Subcutaneous abdominal adipose tissue (tissue), 5 donors: ENCODE data around the gene STRN3.
"Not testable (repeated sequence)": the region's sequence is repeated elsewhere in the genome, so short reads cannot be mapped to it uniquely, and the experiment has no call there.

Experiments used
- H3K27ac ChIP-seq: one replicate; pipeline ENCODE4 v1.7.0; 2013; ENCODE audit warnings: low read depth, mild to moderate bottlenecking, inconsistent platforms, low read length, moderate library complexity
- H3K27me3 ChIP-seq, 5 donors: one replicate each; pipeline ENCODE4 v1.7.0; 2013; ENCODE audit warnings: low read length in 5 of 5, inconsistent platforms in 1 of 5; ENCODE audit not compliant: control insufficient read depth in 5 of 5, insufficient read depth in 4 of 5
- H3K36me3 ChIP-seq, 5 donors: one replicate each; pipeline ENCODE4 v1.7.0; 2013; ENCODE audit warnings: low read length in 5 of 5; ENCODE audit not compliant: control insufficient read depth in 5 of 5, insufficient read depth in 5 of 5
- H3K4me1 ChIP-seq, 5 donors: one replicate each; pipeline ENCODE4 v1.7.0; 2013; ENCODE audit warnings: low read length in 5 of 5, mild to moderate bottlenecking in 3 of 5, moderate library complexity in 1 of 5; ENCODE audit not compliant: control insufficient read depth in 5 of 5, insufficient read depth in 5 of 5
- H3K4me3 ChIP-seq, 5 donors: one replicate each; pipeline ENCODE4 v1.7.0; 2013; ENCODE audit warnings: low read length in 5 of 5, low read depth in 1 of 5
- H3K9ac ChIP-seq, 5 donors: one replicate each; pipeline ENCODE4 v1.7.0; 2013; ENCODE audit warnings: low read length in 5 of 5, mild to moderate bottlenecking in 4 of 5, moderate library complexity in 3 of 5
- H3K9me3 ChIP-seq, 5 donors: one replicate each; pipeline ENCODE4 v1.7.0; 2013; ENCODE audit warnings: low read length in 5 of 5; ENCODE audit not compliant: control insufficient read depth in 5 of 5
- donor health status: healthy.
- donor health status: healthy.
- donor health status: healthy.
- donor health status: healthy.
- donor health status: healthy.

STRN3 gene

GRCh38 chr14:31006703-31007102 lies 19.5 kb downstream of the STRN3 start:
- no peak overlapping the region for H3K9ac ChIP-seq
- no peak overlapping the region for H3K4me3 ChIP-seq
- peaks cover 0 to 14% (median 9%) of the 10 kb centered on the region in 5 donors for H3K36me3 ChIP-seq
- H3K27me3 ChIP-seq = no peaks in the 10 kb centered on the region
- H3K27ac ChIP-seq = no peak overlapping the region
- no peaks in the 10 kb centered on the region for H3K9me3 ChIP-seq
- peaks cover 0 to 4% (median 0%) of the 10 kb centered on the region in 5 donors for H3K4me1 ChIP-seq

- H3K4me1 ChIP-seq, H3K27me3 ChIP-seq, H3K4me3 ChIP-seq, H3K9ac ChIP-seq, H3K27ac ChIP-seq, H3K9me3 ChIP-seq: not testable (repeated sequence)
- peaks cover 0 to 14% (median 9%) of the 10 kb centered on the region in 5 donors for H3K36me3 ChIP-seq
Observed at GRCh38 chr14:31004007-31004406, 22.2 kb downstream of the STRN3 start.

GRCh38 chr14:31003284-31003683 lies 22.9 kb downstream of the STRN3 start:
- no peak overlapping the region for H3K9ac ChIP-seq
- no peak overlapping the region for H3K4me3 ChIP-seq
- H3K27me3 ChIP-seq = no peaks in the 10 kb centered on the region
- H3K9me3 ChIP-seq = peaks cover 0 to 5% (median 2%) of the 10 kb centered on the region in 5 donors
- no peaks in the 10 kb centered on the region for H3K4me1 ChIP-seq
- H3K36me3 ChIP-seq = peaks cover 2 to 14% (median 9%) of the 10 kb centered on the region in 5 donors
- H3K27ac ChIP-seq = no peak overlapping the region

GRCh38 chr14:31001339-31001658 lies 24.9 kb downstream of the STRN3 start:
- no peak overlapping the region for H3K9ac ChIP-seq
- no peak overlapping the region for H3K4me3 ChIP-seq
- peaks cover 0 to under 1% (median under 1%) of the 10 kb centered on the region in 5 donors for H3K4me1 ChIP-seq
- H3K36me3 ChIP-seq = peaks cover 2 to 14% (median 9%) of the 10 kb centered on the region in 5 donors
- H3K27me3 ChIP-seq = no peaks in the 10 kb centered on the region
- no peak overlapping the region for H3K27ac ChIP-seq
- peaks cover 0 to 10% (median 7%) of the 10 kb centered on the region in 5 donors for H3K9me3 ChIP-seq

- Histone ChIP-seq H3K9ac (no peak overlapping the region), H3K9me3 (peaks cover 0 to 10% (median 7%) of the 10 kb centered on the region in 5 donors), H3K4me3 (no peak overlapping the region), H3K36me3 (peaks cover 2 to 11% (median 7%) of the 10 kb centered on the region in 5 donors), H3K27me3 (no peaks in the 10 kb centered on the region), H3K4me1 (peaks cover 1 to 6% (median 6%) of the 10 kb centered on the region in 5 donors), H3K27ac (no peak overlapping the region)
Observed at GRCh38 chr14:31000629-31001338, 25.4 kb downstream of the STRN3 start.

- Histone ChIP-seq H3K27ac (no peak overlapping the region), H3K36me3 (peaks cover 2 to 6% (median 4%) of the 10 kb centered on the region in 5 donors), H3K9ac (no peak overlapping the region), H3K27me3 (no peaks in the 10 kb centered on the region), H3K9me3 (peaks cover 0 to 10% (median 7%) of the 10 kb centered on the region in 5 donors), H3K4me1 (peaks cover 1 to 21% (median 18%) of the 10 kb centered on the region in 5 donors), H3K4me3 (no peak overlapping the region)
Observed at GRCh38 chr14:30999038-30999773, 27.0 kb downstream of the STRN3 start.

GRCh38 chr14:30998100-30998706 lies 28.0 kb downstream of the STRN3 start:
- Histone ChIP-seq H3K36me3 (peaks cover 2 to 5% (median 4%) of the 10 kb centered on the region in 5 donors), H3K4me3 (no peak overlapping the region), H3K27ac (no peak overlapping the region), H3K4me1 (peaks cover 1 to 23% (median 18%) of the 10 kb centered on the region in 5 donors), H3K27me3 (no peaks in the 10 kb centered on the region), H3K9me3 (peaks cover 0 to 10% (median 7%) of the 10 kb centered on the region in 5 donors), H3K9ac (no peak overlapping the region)

- H3K4me1 ChIP-seq = peaks cover 1 to 23% (median 18%) of the 10 kb centered on the region in 5 donors
- H3K36me3 ChIP-seq = peaks cover 0 to 2% (median 0%) of the 10 kb centered on the region in 5 donors
- no peaks in the 10 kb centered on the region for H3K27me3 ChIP-seq
- no peak overlapping the region for H3K4me3 ChIP-seq
- no peak overlapping the region for H3K27ac ChIP-seq
- no peak overlapping the region for H3K9ac ChIP-seq
- peaks cover 0 to 10% (median 7%) of the 10 kb centered on the region in 5 donors for H3K9me3 ChIP-seq
Observed at GRCh38 chr14:30996892-30997659, 29.1 kb downstream of the STRN3 start.

GRCh38 chr14:30995689-30996088 lies 30.5 kb downstream of the STRN3 start:
- Histone ChIP-seq H3K4me3 (no peak overlapping the region), H3K4me1 (peaks cover 1 to 32% (median 26%) of the 10 kb centered on the region in 5 donors), H3K27ac (peak overlapping the region; percentile 67), H3K9me3 (peaks cover 0 to 10% (median 7%) of the 10 kb centered on the region in 5 donors), H3K27me3 (no peaks in the 10 kb centered on the region), H3K9ac (peak overlapping the region in 2 of 5 donors; percentile 16 to 56), H3K36me3 (peaks cover 0 to 2% (median 0%) of the 10 kb centered on the region in 5 donors)
